H1 (cell line): ENCODE measurements around the gene CDC7. TPM values are rescaled to one million over a fixed set of nuclear protein-coding genes. Genes with fewer than 3 reads are reported as not detected.

ENCODE experiments used
- CTCF ChIA-PET: fragments of 300-600 bp; sonication (Branson Sonifier 250); formaldehyde crosslinking; loops from one replicate; lab custom pipeline; 2021; ENCODE audit not compliant: partially characterized antibody; lab: Charles Lee
- POLR2A ChIA-PET: fragments of 300-600 bp; sonication (Branson Sonifier 250); formaldehyde crosslinking; loops from one replicate; lab custom pipeline; 2021; ENCODE audit warnings: inconsistent platforms; ENCODE audit not compliant: partially characterized antibody; lab: Charles Lee
- DNase-seq, 2 experiments: peaks; one replicate each; pipeline versions ENCODE4 v3.0.0 to v3.0.0-alpha.2; 2010 to 2022; ENCODE audit warnings: low spot score in 2 of 2, low read depth in 1 of 2, mixed read lengths in 1 of 2
- FAIRE-seq: peaks from 2 replicates; lab custom pipeline; 2011; peaks lifted over from hg19 to GRCh38; lab: Jason Lieb, UNC
- H2AFZ ChIP-seq: 2 replicates; pipeline ENCODE4 v1.8.1; 2012; ENCODE audit warnings: low read length, inconsistent platforms
- H2AK5ac ChIP-seq: 2 replicates; pipeline ENCODE4 v1.6.1; 2013; ENCODE audit warnings: low read depth, low read length
- H2BK120ac ChIP-seq: replicated peaks from 2 replicates; pipeline ENCODE3; 2013; ENCODE audit warnings: low read depth, low read length, inconsistent platforms
- H2BK12ac ChIP-seq: 2 replicates; pipeline ENCODE4 v1.6.1; 2013; ENCODE audit warnings: low read depth, low read length
- H2BK15ac ChIP-seq: 2 replicates; pipeline ENCODE4 v1.6.1; 2013; ENCODE audit warnings: low read length
- H2BK20ac ChIP-seq: 2 replicates; pipeline ENCODE4 v1.6.1; 2013; ENCODE audit warnings: low read length
- H2BK5ac ChIP-seq: 2 replicates; pipeline ENCODE4 v1.6.1; 2013; ENCODE audit warnings: low read depth, low read length
- H3K14ac ChIP-seq: 2 replicates; pipeline ENCODE4 v1.6.1; 2013; ENCODE audit warnings: inconsistent platforms; ENCODE audit not compliant: insufficient read length
- H3K18ac ChIP-seq: 2 replicates; pipeline ENCODE4 v1.6.1; 2013; ENCODE audit warnings: low read length; ENCODE audit errors: extremely low read depth
- H3K23ac ChIP-seq: 2 replicates; pipeline ENCODE4 v1.6.1; 2013; ENCODE audit warnings: inconsistent platforms; ENCODE audit not compliant: insufficient read length
- H3K23me2 ChIP-seq: 2 replicates; pipeline ENCODE4 v1.6.1; 2013; ENCODE audit warnings: low read depth, low read length
- H3K27ac ChIP-seq: 2 replicates; pipeline ENCODE4 v1.6.1; 2011; ENCODE audit warnings: low read depth, low read length, inconsistent platforms
- H3K27me3 ChIP-seq, 4 experiments: replicated peaks in 1 of 4; 1 replicate in 1 of 4; 2 replicates in 3 of 4; pipeline versions ENCODE4 v1.6.1 to v1.8.1; 2011 to 2013; ENCODE audit warnings: low read length in 3 of 4, mild to moderate bottlenecking in 3 of 4, inconsistent platforms in 2 of 4, mixed read lengths in 2 of 4, moderate library complexity in 1 of 4; ENCODE audit not compliant: control insufficient read depth in 3 of 4, insufficient read depth in 3 of 4; ENCODE audit errors: extremely low read depth in 1 of 4
- H3K36me3 ChIP-seq, 4 experiments: 2 replicates each; pipeline versions ENCODE4 v1.6.1 to v1.8.1; 2011 to 2013; ENCODE audit warnings: mild to moderate bottlenecking in 4 of 4, low read length in 3 of 4, moderate library complexity in 2 of 4, control low read depth in 1 of 4, inconsistent platforms in 1 of 4; ENCODE audit not compliant: insufficient read depth in 4 of 4, control insufficient read depth in 2 of 4
- H3K4ac ChIP-seq: replicated peaks from 2 replicates; pipeline ENCODE3; 2013; ENCODE audit warnings: low read length, low read depth, mixed read lengths, inconsistent platforms; ENCODE audit not compliant: insufficient read length
- H3K4me1 ChIP-seq, 4 experiments: replicated peaks in 1 of 4; 1 replicate in 1 of 4; 2 replicates in 3 of 4; pipeline versions ENCODE4 v1.6.1 to v1.8.1; 2011 to 2013; ENCODE audit warnings: low read length in 3 of 4, inconsistent platforms in 2 of 4, mixed read lengths in 1 of 4; ENCODE audit not compliant: insufficient read depth in 4 of 4, control insufficient read depth in 3 of 4
- H3K4me2 ChIP-seq, 2 experiments: 2 replicates each; pipeline versions ENCODE4 v1.6.1 to v1.8.1; 2011 to 2013; ENCODE audit warnings: low read depth in 2 of 2, low read length in 2 of 2, control low read depth in 1 of 2, inconsistent platforms in 1 of 2, mild to moderate bottlenecking in 1 of 2; ENCODE audit not compliant: insufficient read depth in 1 of 2
- H3K4me3 ChIP-seq, 4 experiments: fragments of 200-600, 300-600 bp in 1 of 4; sonication (generic), shearing (Covaris generic), sonication (Bioruptor Twin) in 1 of 4; 2 replicates each; pipeline versions ENCODE4 v1.5.1 to v1.8.1; 2011 to 2016; ENCODE audit warnings: low read length in 4 of 4, low read depth in 3 of 4, control low read depth in 2 of 4, inconsistent platforms in 2 of 4, mild to moderate bottlenecking in 2 of 4, mixed read lengths in 1 of 4, moderate library complexity in 1 of 4; ENCODE audit not compliant: insufficient read depth in 2 of 4; ENCODE audit errors: extremely low read depth in 1 of 4
- H3K56ac ChIP-seq: replicated peaks from 2 replicates; pipeline ENCODE3; 2013; ENCODE audit warnings: low read depth, mild to moderate bottlenecking, mixed read lengths, low read length, inconsistent platforms; ENCODE audit not compliant: insufficient read length
- H3K79me1 ChIP-seq: 2 replicates; pipeline ENCODE4 v1.6.1; 2013; ENCODE audit warnings: low read depth, low read length, control low read depth
- H3K79me2 ChIP-seq, 2 experiments: 2 replicates each; pipeline versions ENCODE4 v1.6.1 to v1.8.1; 2012 to 2013; ENCODE audit warnings: low read length in 2 of 2, mild to moderate bottlenecking in 2 of 2, inconsistent platforms in 1 of 2; ENCODE audit not compliant: insufficient read depth in 2 of 2, control insufficient read depth in 1 of 2
- H3K9ac ChIP-seq, 4 experiments: replicated peaks in 1 of 4; 1 replicate in 1 of 4; 2 replicates in 3 of 4; pipeline versions ENCODE4 v1.6.1 to v1.8.1; 2011 to 2013; ENCODE audit warnings: low read depth in 3 of 4, low read length in 3 of 4, control low read depth in 2 of 4, mild to moderate bottlenecking in 2 of 4, moderate library complexity in 2 of 4, inconsistent platforms in 1 of 4; ENCODE audit errors: extremely low read depth in 1 of 4
- H3K9me3 ChIP-seq, 2 experiments: 2 replicates each; pipeline versions ENCODE4 v1.6.1 to v1.8.1; 2012 to 2013; ENCODE audit warnings: mild to moderate bottlenecking in 2 of 2, moderate library complexity in 2 of 2, control low read depth in 1 of 2, inconsistent platforms in 1 of 2, low read depth in 1 of 2, low read length in 1 of 2, mixed read lengths in 1 of 2; ENCODE audit not compliant: insufficient read depth in 2 of 2
- H4K20me1 ChIP-seq, 2 experiments: replicated peaks in 1 of 2; 2 replicates each; pipeline versions ENCODE3 to v1.8.1; 2011 to 2013; ENCODE audit warnings: inconsistent platforms in 2 of 2, low read length in 2 of 2, mild to moderate bottlenecking in 1 of 2; ENCODE audit not compliant: insufficient read depth in 2 of 2, control insufficient read depth in 1 of 2
- H4K5ac ChIP-seq: 2 replicates; pipeline ENCODE4 v1.6.1; 2013; ENCODE audit warnings: low read length, low read depth, mixed read lengths, inconsistent platforms; ENCODE audit not compliant: insufficient read length
- H4K8ac ChIP-seq: 2 replicates; pipeline ENCODE4 v1.8.0; 2013; ENCODE audit warnings: mild to moderate bottlenecking, moderate library complexity, low read length, inconsistent platforms; ENCODE audit not compliant: insufficient read depth; ENCODE audit errors: extremely low read depth
- H4K91ac ChIP-seq: replicated peaks from 2 replicates; pipeline ENCODE3; 2013; ENCODE audit warnings: low read length, mixed read lengths, inconsistent platforms; ENCODE audit not compliant: insufficient read length
- HDAC2 ChIP-seq, 2 experiments: fragments of 300-600 bp in 1 of 2; sonication (generic) in 1 of 2; IDR thresholded peaks; 2 replicates each; pipeline ENCODE4 v1.6.1; 2011 to 2012; ENCODE audit warnings: low read depth in 2 of 2, low read length in 2 of 2, mild to moderate bottlenecking in 2 of 2, moderate library complexity in 2 of 2, borderline replicate concordance in 1 of 2, inconsistent platforms in 1 of 2
- WGBS, 2 experiments: shearing (Covaris generic) in 1 of 2; methylation state at CpG; one replicate each; pipeline versions ENCODE4 v1.1.6 to v1.1.7; 2013 to 2015; ENCODE audit warnings: low lambda C conversion rate in 2 of 2, mixed read lengths in 2 of 2, inconsistent platforms in 1 of 2, low coverage in 1 of 2, missing lambda C conversion rate in 1 of 2; ENCODE audit not compliant: insufficient replicate concordance in 2 of 2, insufficient coverage in 1 of 2, insufficient read length in 1 of 2; ENCODE audit errors: extremely low coverage in 1 of 2, missing lambda C conversion rate in 1 of 2; 5-methylcytosine and 5-hydroxymethylcytosine counted together
- polyA plus RNA-seq, 7 experiments: library from polyadenylated mRNA; depleted of rRNA in 3 of 7; stranded (reverse) in 5 of 7; unstranded in 2 of 7; fragments of >200 nt in 5 of 7; fragments of 200-250 nt in 2 of 7; gene quantifications; 1 replicate in 5 of 7; 2 replicates in 1 of 7; 4 replicates in 1 of 7; pipeline versions ENCODE4 v1.2.1 to v1.2.3, GENCODE V29; 2011 to 2013; ENCODE audit warnings: missing spikeins in 2 of 7, mixed read lengths in 2 of 7
- total RNA-seq: library from RNA; stranded (reverse); fragmentation: NEBNext Ultra II Directional; extraction: Animal tissue kit (Norgen Biotek cat#: 25700); gene quantifications from 2 replicates; pipeline ENCODE4 v1.2.1, GENCODE V29; 2021

Gene CDC7
- total and polyA plus RNA-seq, 2 of the 8 experiments (the other 6 are each of a cell fraction or from before 2014, with no cell fraction given), result 12.2 to 34.4 TPM

DNA sequence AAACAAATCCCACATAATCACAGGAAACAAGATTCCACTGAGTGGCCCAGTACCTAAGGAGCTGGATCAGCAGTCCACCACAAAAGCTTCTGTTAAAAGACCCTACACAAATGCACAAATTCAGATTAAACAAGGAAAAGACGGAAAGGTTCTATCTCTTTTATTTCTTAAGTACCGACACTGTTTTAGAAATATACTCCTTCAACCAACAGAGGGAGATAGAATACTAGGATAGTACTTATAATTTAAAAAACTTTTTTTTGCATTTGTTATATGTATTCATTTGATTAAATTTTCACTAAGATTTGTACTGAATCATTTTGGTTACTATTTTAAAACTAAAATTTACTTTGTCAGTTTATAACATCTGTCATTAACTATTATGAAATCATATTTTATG, 12.5 kb downstream of the CDC7 start:
- H4K5ac ChIP-seq, result no peak overlapping the region
- no peak overlapping the region for H2BK12ac ChIP-seq
- no peak for TF ChIP-seq HDAC2 (IDR thresholded peaks at IDR 0.05; ENCODE audit: borderline replicate concordance in 1 of 2, low read depth in 2 of 2, low read length in 2 of 2)
- TF ChIP-seq, all 59 proteins: peak for 0
- Histone ChIP-seq H2AFZ (no peak overlapping the region), H3K9ac (no peak overlapping the region), H3K4ac (no peak overlapping the region), H3K14ac (no peak overlapping the region), H4K91ac (no peak overlapping the region), H2BK15ac (no peak overlapping the region), H3K4me1 (no peaks in the 10 kb centered on the region), H2AK5ac (no peak overlapping the region), H3K27ac (no peak overlapping the region), H3K18ac (no peak overlapping the region), H3K9me3 (no peaks in the 10 kb centered on the region), H3K4me2 (no peak overlapping the region), H3K23me2 (no peaks in the 10 kb centered on the region; the same call in 1 of the 2 replicates), H3K27me3 (no peaks in the 10 kb centered on the region), H2BK120ac (no peak overlapping the region), H3K79me2 (peaks cover 0 to 7% of the 10 kb centered on the region in 2 experiments; a peak in 1 of 4 replicates), H2BK5ac (no peak overlapping the region), H3K36me3 (peaks cover 4 to 81% (median 34%) of the 10 kb centered on the region in 4 experiments), H4K8ac (no peak overlapping the region), H3K79me1 (no peaks in the 10 kb centered on the region), H3K23ac (no peak overlapping the region), H4K20me1 (no peaks in the 10 kb centered on the region), H3K4me3 (no peak overlapping the region), H2BK20ac (no peak overlapping the region), H3K56ac (no peak overlapping the region)
- DNase-seq (no peak), FAIRE-seq (no peak)
- WGBS, 2 experiments, result 95% methylated on average over 2 of the region's 2 CpGs; no CpG with 5 or more reads in 1 of the 2 experiments
- POLR2A ChIA-PET, result interaction anchor here (2.0 kb wide), 1 partner anchor 12 kb away, joined by 17 read pairs; the partner anchor contains the start of gene CDC7
- CTCF ChIA-PET, result interaction anchor here (0.8 to 3.5 kb wide), 25 partner anchors 9 to 604 kb away, joined by 3 to 40 read pairs (median 3); no protein-coding TSS in a partner anchor
